Panc1 (cell line): Measurements from ENCODE around the gene XIRP2. TPM values are rescaled to one million over a fixed set of nuclear protein-coding genes. Genes with fewer than 3 reads are reported as not detected.

Experiments used
- ATAC-seq: fragments of 200-7000 bp; cut with Tn5 transposase; 2 replicates; pipeline ENCODE4 v1.9.1; 2020; ENCODE audit warnings: mild to moderate bottlenecking, moderate library complexity
- BruUV-seq: library from RNA; stranded (reverse); fragments of 400-500 nt; replicated peaks from 2 replicates; lab custom pipeline; 2021; lab: Mats Ljungman, UMichigan
- CTCF ChIA-PET: fragments of 300-600 bp; sonication (Branson Sonifier 250); formaldehyde crosslinking; loops from one replicate; lab custom pipeline; 2022; ENCODE audit warnings: antibody characterized with exemption; lab: Charles Lee
- POLR2A ChIA-PET: fragments of 300-600 bp; sonication (Branson Sonifier 250); formaldehyde crosslinking; loops from one replicate; lab custom pipeline; 2022; ENCODE audit warnings: antibody characterized with exemption; lab: Charles Lee
- DNase-seq: peaks from one replicate; pipeline ENCODE4 v3.0.0-alpha.2; 2010; ENCODE audit warnings: low read depth, low spot score
- H3K27ac ChIP-seq: 2 replicates; pipeline ENCODE4 v1.5.1; 2011; ENCODE audit warnings: mild to moderate bottlenecking, low read length, inconsistent platforms
- H3K27me3 ChIP-seq: fragments of 200-500 bp; sonication (Bioruptor generic); 2 replicates; pipeline ENCODE4 v1.6.0; 2014; ENCODE audit warnings: low read length, inconsistent platforms; ENCODE audit not compliant: control insufficient read depth, insufficient read depth
- H3K36me3 ChIP-seq: fragments of 200-500 bp; sonication (Bioruptor generic); 2 replicates; pipeline ENCODE4 v1.5.1; 2014; ENCODE audit warnings: inconsistent platforms, mild to moderate bottlenecking, low read length, moderate library complexity; ENCODE audit not compliant: control insufficient read depth, insufficient read depth
- H3K4me1 ChIP-seq: 2 replicates; pipeline ENCODE4 v1.5.1; 2011; ENCODE audit warnings: inconsistent platforms, mild to moderate bottlenecking, low read length, moderate library complexity; ENCODE audit not compliant: control insufficient read depth, insufficient read depth
- H3K4me3 ChIP-seq, 2 experiments: 2 replicates each; pipeline ENCODE4 v1.5.1; 2011 to 2012; ENCODE audit warnings: low read depth in 2 of 2, low read length in 2 of 2, mild to moderate bottlenecking in 2 of 2, inconsistent platforms in 1 of 2, moderate library complexity in 1 of 2
- H3K9me3 ChIP-seq: fragments of 200-500 bp; sonication (Bioruptor generic); 2 replicates; pipeline ENCODE4 v1.5.1; 2014; ENCODE audit warnings: low read depth, mild to moderate bottlenecking, inconsistent platforms, low read length, moderate library complexity; ENCODE audit not compliant: control insufficient read depth, insufficient read depth
- POLR2AphosphoS5 ChIP-seq: IDR thresholded peaks from 2 replicates; pipeline ENCODE4 v1.6.1; 2012; ENCODE audit warnings: mild to moderate bottlenecking, low read depth, low read length, moderate library complexity
- SIN3A ChIP-seq: IDR thresholded peaks from 2 replicates; pipeline ENCODE4 v1.6.1; 2012; ENCODE audit warnings: low read depth, mild to moderate bottlenecking, low read length, moderate library complexity, borderline replicate concordance; ENCODE audit not compliant: insufficient read depth
- TCF7L2 ChIP-seq: IDR thresholded peaks from 2 replicates; pipeline ENCODE4 v1.6.1; 2011; ENCODE audit warnings: mild to moderate bottlenecking, low read depth, low read length, inconsistent platforms
- in situ Hi-C: cut with HindIII; loops from 2 replicates; pipeline ENCODE4 v1.10.0; 2016; ENCODE audit warnings: low sequenced_read_pairs, low pct_unique_long_range_greater_than_20kb
- intact Hi-C: fragments of 100-400 bp; cut with micrococcal nuclease; formaldehyde crosslinking; loops from one replicate; pipeline ENCODE4 v1.10.0; 2022; ENCODE audit not compliant: unreplicated experiment
- total RNA-seq: library from RNA; stranded (reverse); gene quantifications from one replicate; pipeline ENCODE4 v1.2.1, GENCODE V29; 2021; ENCODE audit not compliant: unreplicated experiment
- TF ChIP-seq, protein P1 (sequence below): fragments of 450-650 bp; IDR thresholded peaks from 2 replicates; pipeline ENCODE4 v1.5.1; 2017; ENCODE audit warnings: mild to moderate bottlenecking
- TF ChIP-seq, protein P2 (sequence below), 2 experiments: IDR thresholded peaks; 2 replicates each; pipeline ENCODE4 v1.6.1; 2011 to 2012; ENCODE audit warnings: low read depth in 2 of 2, control low read depth in 1 of 2, low read length in 1 of 2, mild to moderate bottlenecking in 1 of 2, moderate library complexity in 1 of 2; ENCODE audit not compliant: insufficient read depth in 1 of 2

XIRP2 gene
- total RNA-seq, 1 experiment from 2014 or later, result not detected

DNA sequence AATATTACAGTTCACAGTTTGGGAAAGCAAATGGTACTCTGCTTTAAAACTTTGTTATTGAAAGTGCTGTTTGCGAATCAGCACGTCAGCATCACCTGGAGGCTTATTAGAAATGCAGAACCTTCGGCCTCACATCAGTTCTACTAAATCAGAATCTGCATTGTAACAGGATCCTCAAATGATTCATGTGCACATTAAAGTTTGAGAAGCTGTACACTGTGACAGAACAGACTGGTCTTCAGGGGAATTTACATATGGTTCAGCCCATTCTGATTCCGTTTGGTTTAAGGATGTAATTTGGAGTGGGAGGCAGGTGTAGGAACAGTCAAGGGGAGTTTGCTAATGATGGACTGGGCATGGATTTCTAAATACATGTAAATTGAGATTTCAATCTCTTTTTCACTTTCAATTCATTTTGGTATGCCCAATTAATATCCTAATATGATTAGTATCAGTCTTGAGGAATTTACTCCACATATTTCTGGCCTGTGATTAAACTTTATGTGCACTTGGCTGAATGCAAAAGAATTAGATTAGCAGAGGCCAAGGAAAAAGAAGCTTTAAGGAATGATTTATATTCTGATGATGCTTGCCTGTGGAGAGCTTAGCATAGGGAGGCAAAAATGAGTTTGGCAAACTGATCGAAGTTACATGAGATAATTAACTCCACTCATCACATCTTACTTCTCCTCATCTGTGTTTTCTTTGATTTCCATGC is 248.8 kb downstream of the XIRP2 start:
- no peak overlapping the region for H3K4me3 ChIP-seq
- H3K9me3 ChIP-seq, result no peaks in the 10 kb centered on the region
- DNase-seq, result no peak
- ChIA-PET POLR2A (no interaction called here), CTCF (no interaction called here)
- BruUV-seq, result no TSS peak
- no peak overlapping the region for H3K27ac ChIP-seq
- in situ Hi-C loops (no loop called here), intact Hi-C loops (no loop called here)
- no peaks in the 10 kb centered on the region for H3K27me3 ChIP-seq
- ATAC-seq, result no peak
- no peaks in the 10 kb centered on the region for H3K36me3 ChIP-seq
- TF ChIP-seq, protein P1, sequence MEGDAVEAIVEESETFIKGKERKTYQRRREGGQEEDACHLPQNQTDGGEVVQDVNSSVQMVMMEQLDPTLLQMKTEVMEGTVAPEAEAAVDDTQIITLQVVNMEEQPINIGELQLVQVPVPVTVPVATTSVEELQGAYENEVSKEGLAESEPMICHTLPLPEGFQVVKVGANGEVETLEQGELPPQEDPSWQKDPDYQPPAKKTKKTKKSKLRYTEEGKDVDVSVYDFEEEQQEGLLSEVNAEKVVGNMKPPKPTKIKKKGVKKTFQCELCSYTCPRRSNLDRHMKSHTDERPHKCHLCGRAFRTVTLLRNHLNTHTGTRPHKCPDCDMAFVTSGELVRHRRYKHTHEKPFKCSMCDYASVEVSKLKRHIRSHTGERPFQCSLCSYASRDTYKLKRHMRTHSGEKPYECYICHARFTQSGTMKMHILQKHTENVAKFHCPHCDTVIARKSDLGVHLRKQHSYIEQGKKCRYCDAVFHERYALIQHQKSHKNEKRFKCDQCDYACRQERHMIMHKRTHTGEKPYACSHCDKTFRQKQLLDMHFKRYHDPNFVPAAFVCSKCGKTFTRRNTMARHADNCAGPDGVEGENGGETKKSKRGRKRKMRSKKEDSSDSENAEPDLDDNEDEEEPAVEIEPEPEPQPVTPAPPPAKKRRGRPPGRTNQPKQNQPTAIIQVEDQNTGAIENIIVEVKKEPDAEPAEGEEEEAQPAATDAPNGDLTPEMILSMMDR, result no peak
- TF ChIP-seq TCF7L2 (no peak), POLR2AphosphoS5 (no peak), SIN3A (no peak)
- TF ChIP-seq, protein P2, sequence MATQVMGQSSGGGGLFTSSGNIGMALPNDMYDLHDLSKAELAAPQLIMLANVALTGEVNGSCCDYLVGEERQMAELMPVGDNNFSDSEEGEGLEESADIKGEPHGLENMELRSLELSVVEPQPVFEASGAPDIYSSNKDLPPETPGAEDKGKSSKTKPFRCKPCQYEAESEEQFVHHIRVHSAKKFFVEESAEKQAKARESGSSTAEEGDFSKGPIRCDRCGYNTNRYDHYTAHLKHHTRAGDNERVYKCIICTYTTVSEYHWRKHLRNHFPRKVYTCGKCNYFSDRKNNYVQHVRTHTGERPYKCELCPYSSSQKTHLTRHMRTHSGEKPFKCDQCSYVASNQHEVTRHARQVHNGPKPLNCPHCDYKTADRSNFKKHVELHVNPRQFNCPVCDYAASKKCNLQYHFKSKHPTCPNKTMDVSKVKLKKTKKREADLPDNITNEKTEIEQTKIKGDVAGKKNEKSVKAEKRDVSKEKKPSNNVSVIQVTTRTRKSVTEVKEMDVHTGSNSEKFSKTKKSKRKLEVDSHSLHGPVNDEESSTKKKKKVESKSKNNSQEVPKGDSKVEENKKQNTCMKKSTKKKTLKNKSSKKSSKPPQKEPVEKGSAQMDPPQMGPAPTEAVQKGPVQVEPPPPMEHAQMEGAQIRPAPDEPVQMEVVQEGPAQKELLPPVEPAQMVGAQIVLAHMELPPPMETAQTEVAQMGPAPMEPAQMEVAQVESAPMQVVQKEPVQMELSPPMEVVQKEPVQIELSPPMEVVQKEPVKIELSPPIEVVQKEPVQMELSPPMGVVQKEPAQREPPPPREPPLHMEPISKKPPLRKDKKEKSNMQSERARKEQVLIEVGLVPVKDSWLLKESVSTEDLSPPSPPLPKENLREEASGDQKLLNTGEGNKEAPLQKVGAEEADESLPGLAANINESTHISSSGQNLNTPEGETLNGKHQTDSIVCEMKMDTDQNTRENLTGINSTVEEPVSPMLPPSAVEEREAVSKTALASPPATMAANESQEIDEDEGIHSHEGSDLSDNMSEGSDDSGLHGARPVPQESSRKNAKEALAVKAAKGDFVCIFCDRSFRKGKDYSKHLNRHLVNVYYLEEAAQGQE (IDR thresholded peaks at IDR 0.05; ENCODE audit: insufficient read depth in 1 of 2, low read depth in 2 of 2, low read length in 1 of 2), result no peak
- H3K4me1 ChIP-seq, result no peaks in the 10 kb centered on the region

DNA sequence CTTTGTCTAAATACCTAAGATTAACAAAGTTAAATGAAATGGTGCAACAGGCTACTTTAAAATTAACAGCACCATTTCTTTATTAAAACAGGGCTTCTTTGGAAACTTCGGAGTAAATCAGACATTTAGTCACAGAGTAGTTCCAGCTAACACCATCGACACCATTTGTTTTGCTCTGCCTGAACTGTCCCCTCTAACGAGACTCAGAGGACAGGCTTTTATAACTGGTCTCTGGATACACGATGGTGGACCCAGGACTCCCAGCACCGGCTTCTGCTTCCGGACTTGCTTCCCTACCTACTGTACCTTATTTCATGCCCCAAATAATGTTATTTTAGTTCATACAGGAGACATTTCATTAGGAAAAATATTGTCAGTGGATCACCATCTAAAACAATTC is 252.1 kb downstream of the XIRP2 start:
- TF ChIP-seq, protein P2 (IDR thresholded peaks at IDR 0.05; ENCODE audit: insufficient read depth in 1 of 2, low read depth in 2 of 2, low read length in 1 of 2), result no peak
- TF ChIP-seq, protein P1, result no peak
- TF ChIP-seq SIN3A (no peak), POLR2AphosphoS5 (no peak), TCF7L2 (no peak)
- Histone ChIP-seq H3K9me3 (no peaks in the 10 kb centered on the region), H3K4me3 (no peak overlapping the region), H3K4me1 (no peaks in the 10 kb centered on the region), H3K27me3 (no peaks in the 10 kb centered on the region), H3K36me3 (no peaks in the 10 kb centered on the region), H3K27ac (no peak overlapping the region)
- in situ Hi-C loops, result no loop called here
- ChIA-PET CTCF (no interaction called here), POLR2A (no interaction called here)
- ATAC-seq, result no peak
- intact Hi-C loops, result no loop called here
- no TSS peak for BruUV-seq
- no peak for DNase-seq
